HG03439 (cell line): ENCODE data around the gene SWAP70.
"Not testable (repeated sequence)": the region's sequence is repeated elsewhere in the genome, so short reads cannot be mapped to it uniquely, and the experiment has no call there.

ENCODE experiments used
- ATAC-seq: cut with Tn5 transposase; IDR thresholded peaks from one replicate; pipeline ENCODE4 v1.9.1; 2021; ENCODE audit warnings: mild to moderate bottlenecking, moderate library complexity; ENCODE audit not compliant: unreplicated experiment

Gene SWAP70

GRCh38 chr11:9719566-9720289, 55.9 kb downstream of the SWAP70 start:
- no peak for ATAC-seq

- ATAC-seq: no peak
Observed at GRCh38 chr11:9720290-9720630, 56.4 kb downstream of the SWAP70 start.

GRCh38 chr11:9722023-9722422, 58.1 kb downstream of the SWAP70 start:
- no peak for ATAC-seq

GRCh38 chr11:9722893-9723292, 59.0 kb downstream of the SWAP70 start:
- no peak for ATAC-seq

- ATAC-seq: no peak
Observed at GRCh38 chr11:9726321-9727022, 62.6 kb downstream of the SWAP70 start.

- ATAC-seq: no peak
Observed at GRCh38 chr11:9728058-9728457, 64.2 kb downstream of the SWAP70 start.

- ATAC-seq: no peak
Observed at GRCh38 chr11:9731256-9731655, 67.4 kb downstream of the SWAP70 start.

- ATAC-seq: no peak
Observed at GRCh38 chr11:9732453-9732852, 68.6 kb downstream of the SWAP70 start.

- ATAC-seq: no peak
Observed at GRCh38 chr11:9733212-9733611, 69.3 kb downstream of the SWAP70 start.

GRCh38 chr11:9735236-9735635, 71.4 kb downstream of the SWAP70 start:
- no peak for ATAC-seq

GRCh38 chr11:9735919-9736318, 72.0 kb downstream of the SWAP70 start:
- no peak for ATAC-seq

- ATAC-seq: no peak
Observed at GRCh38 chr11:9736365-9736764, 72.5 kb downstream of the SWAP70 start.

GRCh38 chr11:9738116-9738515, 74.2 kb downstream of the SWAP70 start:
- no peak for ATAC-seq

GRCh38 chr11:9738707-9739106, 74.8 kb downstream of the SWAP70 start:
- ATAC-seq: no peak

- no peak for ATAC-seq
Observed at GRCh38 chr11:9739123-9739900, 75.4 kb downstream of the SWAP70 start.

- ATAC-seq: no peak
Observed at GRCh38 chr11:9740202-9740883, 76.5 kb downstream of the SWAP70 start.

GRCh38 chr11:9741260-9741659, 77.4 kb downstream of the SWAP70 start:
- ATAC-seq: no peak

- ATAC-seq: not testable (repeated sequence)
Observed at GRCh38 chr11:9743512-9743911, 79.6 kb downstream of the SWAP70 start.

- no peak for ATAC-seq
Observed at GRCh38 chr11:9745411-9746211, 81.7 kb downstream of the SWAP70 start.

GRCh38 chr11:9747229-9747628, 83.4 kb downstream of the SWAP70 start:
- no peak for ATAC-seq
